CD14-positive monocyte (primary cell): ENCODE data around the gene ARHGEF6. TPM values are rescaled to one million over a fixed set of nuclear protein-coding genes. Genes with fewer than 3 reads are reported as not detected.

Experiments
- DNase-seq, 3 donors: peaks; one replicate each; pipeline ENCODE4 v3.0.0-alpha.2; 2011 to 2022
- H2AFZ ChIP-seq: 2 replicates; pipeline ENCODE4 v1.6.0; 2012; ENCODE audit warnings: mild to moderate bottlenecking, low read depth, low read length, inconsistent platforms; ENCODE audit not compliant: insufficient read depth, poor library complexity, severe bottlenecking
- H3K27ac ChIP-seq, 2 donors: 1 replicate in 1 of 2; 2 replicates in 1 of 2; pipeline ENCODE4 v1.5.1; 2012 to 2013; ENCODE audit warnings: low read length in 2 of 2, control low read depth in 1 of 2, inconsistent platforms in 1 of 2, low read depth in 1 of 2, mild to moderate bottlenecking in 1 of 2
- H3K27me3 ChIP-seq, 2 donors: one replicate each; pipeline versions ENCODE4 v1.6.0 to v1.6.1; 2011 to 2013; ENCODE audit warnings: low read length in 2 of 2; ENCODE audit not compliant: control insufficient read depth in 2 of 2, insufficient read depth in 2 of 2
- H3K36me3 ChIP-seq, 2 donors: replicated peaks in 1 of 2; 1 replicate in 1 of 2; 2 replicates in 1 of 2; pipeline versions ENCODE4 v1.5.1 to v1.6.1; 2012 to 2013; ENCODE audit warnings: low read length in 2 of 2, control low read depth in 1 of 2, inconsistent platforms in 1 of 2, mild to moderate bottlenecking in 1 of 2; ENCODE audit not compliant: insufficient read depth in 2 of 2, control insufficient read depth in 1 of 2
- H3K4me1 ChIP-seq, 2 donors: 1 replicate in 1 of 2; 2 replicates in 1 of 2; pipeline versions ENCODE4 v1.5.1 to v1.6.1; 2012 to 2013; ENCODE audit warnings: low read length in 2 of 2, control low read depth in 1 of 2, inconsistent platforms in 1 of 2, mild to moderate bottlenecking in 1 of 2, moderate library complexity in 1 of 2; ENCODE audit not compliant: insufficient read depth in 2 of 2, control insufficient read depth in 1 of 2
- H3K4me2 ChIP-seq: replicated peaks from 2 replicates; pipeline ENCODE3; 2012; ENCODE audit warnings: low read length, moderate library complexity, mild to moderate bottlenecking; ENCODE audit not compliant: poor library complexity, severe bottlenecking; ENCODE audit errors: extremely low read depth
- H3K4me3 ChIP-seq, 3 experiments: fragments of 200-600 bp in 1 of 3; sonication (generic) in 1 of 3; replicated peaks in 1 of 3; 1 replicate in 2 of 3; 2 replicates in 1 of 3; pipeline ENCODE4 v1.5.1; 2011 to 2013; ENCODE audit warnings: low read length in 3 of 3, mild to moderate bottlenecking in 3 of 3, control low read depth in 2 of 3, low read depth in 2 of 3, inconsistent platforms in 1 of 3, moderate library complexity in 1 of 3
- H3K79me2 ChIP-seq: 2 replicates; pipeline ENCODE4 v1.6.0; 2012; ENCODE audit warnings: mild to moderate bottlenecking, control low read depth, inconsistent platforms, low read length, moderate library complexity; ENCODE audit not compliant: insufficient read depth
- H3K9ac ChIP-seq: 2 replicates; pipeline ENCODE4 v1.6.0; 2017; ENCODE audit warnings: low read length, mild to moderate bottlenecking; ENCODE audit not compliant: insufficient read depth, poor library complexity, severe bottlenecking
- H3K9me3 ChIP-seq, 2 donors: replicated peaks in 1 of 2; 1 replicate in 1 of 2; 2 replicates in 1 of 2; pipeline versions ENCODE4 v1.5.1 to v1.6.1; 2012 to 2013; ENCODE audit warnings: low read length in 2 of 2, control low read depth in 1 of 2; ENCODE audit not compliant: control insufficient read depth in 1 of 2, insufficient read depth in 1 of 2
- H4K20me1 ChIP-seq: 2 replicates; pipeline ENCODE4 v1.6.0; 2012; ENCODE audit warnings: mild to moderate bottlenecking, low read length, control low read depth, moderate library complexity; ENCODE audit not compliant: insufficient read depth
- H3K27ac Mint-ChIP-seq, 7 donors: one replicate each; pipeline ENCODE4 v1.8.0; 2020; ENCODE audit warnings: mild to moderate bottlenecking in 7 of 7, mixed read lengths in 7 of 7, moderate library complexity in 6 of 7, inconsistent platforms in 2 of 7
- H3K27me3 Mint-ChIP-seq, 3 donors: one replicate each; pipeline ENCODE4 v1.8.0; 2021 to 2022; ENCODE audit warnings: low read depth in 3 of 3, mild to moderate bottlenecking in 3 of 3, mixed read lengths in 3 of 3, moderate library complexity in 3 of 3, inconsistent platforms in 1 of 3
- H3K36me3 Mint-ChIP-seq, 2 donors: one replicate each; pipeline ENCODE4 v1.8.0; 2020; ENCODE audit warnings: mixed read lengths in 2 of 2, inconsistent platforms in 1 of 2, mild to moderate bottlenecking in 1 of 2
- H3K4me1 Mint-ChIP-seq: one replicate; pipeline ENCODE4 v1.8.0; 2020; ENCODE audit warnings: mild to moderate bottlenecking, mixed read lengths
- H3K4me3 Mint-ChIP-seq, 2 donors: one replicate each; pipeline ENCODE4 v1.8.0; 2020; ENCODE audit warnings: mild to moderate bottlenecking in 2 of 2, mixed read lengths in 2 of 2, moderate library complexity in 1 of 2
- H3K9me3 Mint-ChIP-seq, 7 donors: one replicate each; pipeline ENCODE4 v1.8.0; 2020 to 2022; ENCODE audit warnings: mixed read lengths in 7 of 7, mild to moderate bottlenecking in 6 of 7, moderate library complexity in 6 of 7, inconsistent platforms in 2 of 7
- CTCF ChIP-seq: fragments of 200-600 bp; IDR thresholded peaks from one replicate; pipeline ENCODE4 v1.8.0; 2022; ENCODE audit warnings: antibody characterized with exemption, mild to moderate bottlenecking
- WGBS: methylation state at CpG from one replicate; pipeline ENCODE4 v1.1.5; 2013; ENCODE audit warnings: missing lambda C conversion rate; ENCODE audit not compliant: insufficient coverage; 5-methylcytosine and 5-hydroxymethylcytosine counted together
- intact Hi-C, 2 donors: fragments of 100-400 bp; cut with micrococcal nuclease; formaldehyde crosslinking; loops; one replicate each; pipeline versions ENCODE4 v1.15.0 to v1.15.1; 2023
- polyA plus RNA-seq, 3 donors: library from polyadenylated mRNA; depleted of rRNA in 1 of 3; unstranded in 2 of 3; stranded (reverse) in 1 of 3; fragments of 300-500 nt in 2 of 3; fragments of >200 nt in 1 of 3; fragmentation: Illumina TruSeq in 2 of 3; gene quantifications; 1 replicate in 2 of 3; 2 replicates in 1 of 3; pipeline ENCODE4 v1.2.3, GENCODE V29; 2012 to 2021

Gene ARHGEF6
- polyA plus RNA-seq, 3 donors = 51.4 to 79.2 (median 57.0) TPM

- no peaks in the 10 kb centered on the region for H3K36me3 Mint-ChIP-seq
- Histone ChIP-seq H3K4me2 (peak overlapping the region; percentile 68), H3K4me1 (peaks cover 39 to 54% of the 10 kb centered on the region in 2 donors), H3K27me3 (no peaks in the 10 kb centered on the region), H2AFZ (no peak overlapping the region), H3K79me2 (peaks cover 59% of the 10 kb centered on the region), H3K36me3 (no peaks in the 10 kb centered on the region), H3K9me3 (no peaks in the 10 kb centered on the region), H3K27ac (peak overlapping the region; percentile 73 to 81), H3K9ac (no peak overlapping the region), H4K20me1 (no peaks in the 10 kb centered on the region), H3K4me3 (peak overlapping the region; percentile 43 to 88 (median 75))
- no peak for TF ChIP-seq CTCF
- H3K9me3 Mint-ChIP-seq = peaks cover 0 to 2% (median 0%) of the 10 kb centered on the region in 7 donors
- peak overlapping the region; percentile 68 to 95 (median 87) for H3K27ac Mint-ChIP-seq
- H3K4me3 Mint-ChIP-seq = peak overlapping the region; percentile 78 to 94
- no peaks in the 10 kb centered on the region for H3K27me3 Mint-ChIP-seq
- intact Hi-C loops = no loop called here
- peaks cover 61% of the 10 kb centered on the region for H3K4me1 Mint-ChIP-seq
- peak; percentile 26 to 38 (median 26) for DNase-seq
Observed at GRCh38 chrX:136778916-136779315, 1.8 kb downstream of the ARHGEF6 start.

- H3K27ac Mint-ChIP-seq = peak overlapping the region in 5 of 7 donors; percentile 82 to 95 (median 87)
- peaks cover 0 to 5% of the 10 kb centered on the region in 2 donors for H3K36me3 Mint-ChIP-seq
- H3K4me1 Mint-ChIP-seq = peaks cover 54% of the 10 kb centered on the region
- DNase-seq = no peak
- H4K20me1 ChIP-seq = no peaks in the 10 kb centered on the region
- H3K27me3 ChIP-seq = no peaks in the 10 kb centered on the region
- peaks cover 0 to 1% of the 10 kb centered on the region in 2 donors for H3K36me3 ChIP-seq
- no peak overlapping the region for H2AFZ ChIP-seq
- no CpG with 5 or more reads among the region's 3 CpGs for WGBS
- peaks cover 0 to 2% (median 0%) of the 10 kb centered on the region in 7 donors for H3K9me3 Mint-ChIP-seq
- no peak for TF ChIP-seq CTCF
- peak overlapping the region; percentile 73 to 81 for H3K27ac ChIP-seq
- H3K9ac ChIP-seq = no peak overlapping the region
- no peaks in the 10 kb centered on the region for H3K27me3 Mint-ChIP-seq
- H3K9me3 ChIP-seq = no peaks in the 10 kb centered on the region
- peaks cover 30 to 45% of the 10 kb centered on the region in 2 donors for H3K4me1 ChIP-seq
- peak overlapping the region in 1 of 2 donors; percentile 94 for H3K4me3 Mint-ChIP-seq
- intact Hi-C loops = no loop called here
- H3K79me2 ChIP-seq = peaks cover 68% of the 10 kb centered on the region
- H3K4me2 ChIP-seq = peak overlapping the region; percentile 68
- H3K4me3 ChIP-seq = peak overlapping the region in 1 of 3 experiments; percentile 75
Observed at GRCh38 chrX:136778020-136778419, 2.7 kb downstream of the ARHGEF6 start.
